GM12875 (cell line): ENCODE results near the gene TM9SF1.
A peak's percentile ranks its signal among the peaks of the same experiment; 100 is the strongest.

Experiments
- H3K4me3 ChIP-seq: one replicate; pipeline ENCODE4 v1.5.1; 2011; ENCODE audit warnings: low read depth, low read length, control low read depth
- CTCF ChIP-seq: IDR thresholded peaks from 2 replicates; pipeline ENCODE4 v1.5.1; 2011; ENCODE audit warnings: low read depth, mild to moderate bottlenecking, control low read depth, inconsistent platforms, low read length, moderate library complexity, borderline replicate concordance; ENCODE audit not compliant: insufficient read depth

TM9SF1 gene

GRCh38 chr14:24150061-24150460 is 45.2 kb downstream of the TM9SF1 start:
- no peak for TF ChIP-seq CTCF
- H3K4me3 ChIP-seq: no peak overlapping the region

GRCh38 chr14:24149302-24149969 is 45.8 kb downstream of the TM9SF1 start:
- no peak overlapping the region for H3K4me3 ChIP-seq
- TF ChIP-seq CTCF: no peak

GRCh38 chr14:24147761-24148428 is 47.3 kb downstream of the TM9SF1 start:
- H3K4me3 ChIP-seq: peak overlapping the region; percentile 63
- no peak for TF ChIP-seq CTCF

- peak within 1 kb of the TSS; percentile 63 for H3K4me3 ChIP-seq
- no peak for TF ChIP-seq CTCF
Observed at GRCh38 chr14:24146978-24147760, 48.1 kb downstream of the TM9SF1 start, which contains the start of gene RNF31. Gene RNF31, plus strand, starts transcription at chr14:24147498. Its CDS starts 201 bp downstream, at chr14:24147699.

- H3K4me3 ChIP-seq: peak within 1 kb of the TSS; percentile 63
- TF ChIP-seq CTCF: no peak
Observed at GRCh38 chr14:24146453-24146977, 48.7 kb downstream of the TM9SF1 start, which contains the start of gene PSME2. Gene PSME2, minus strand, starts transcription at chr14:24146610. Its CDS starts 29 bp downstream, at chr14:24146581.

GRCh38 chr14:24145690-24146452 is 49.4 kb downstream of the TM9SF1 start:
- peak overlapping the region; percentile 53 for H3K4me3 ChIP-seq
- no peak for TF ChIP-seq CTCF
